Measurements from ENCODE around the gene BTBD9. TPM values are rescaled to one million over a fixed set of nuclear protein-coding genes. Genes with fewer than 3 reads are reported as not detected.

Gene BTBD9
- total and polyA plus RNA-seq, 2 donors (not counting 1 experiment from before 2014, with no cell fraction given), result 4.1 to 48.9 TPM

GRCh38 chr6:38579010-38579628 lies 60.6 kb downstream of the BTBD9 start:
- Mint-ChIP-seq H3K27ac (no peak overlapping the region), H3K4me3 (no peak overlapping the region), H3K4me1 (no peaks in the 10 kb centered on the region), H3K9me3 (ENCODE audit: insufficient read depth) (peaks cover 2% of the 10 kb centered on the region), H3K27me3 (no peaks in the 10 kb centered on the region)
- ChIA-PET POLR2A (no interaction called here), CTCF (interaction anchor here (0.6 kb wide), 1 partner anchor 9 kb away, joined by 3 read pairs; no protein-coding TSS in a partner anchor)
- Histone ChIP-seq H3K27me3 (replicated peaks in 1 of 4; ENCODE audit: control extremely low read depth in 1 of 4, control insufficient read depth in 3 of 4, insufficient read depth in 4 of 4, low read length in 3 of 4) (no peaks in the 10 kb centered on the region), H3K36me3 (replicated peaks in 1 of 2; ENCODE audit: control extremely low read depth in 1 of 2, control insufficient read depth in 1 of 2, extremely low read depth in 1 of 2, insufficient read depth in 2 of 2, low read length in 1 of 2) (peaks cover 15 to 23% of the 10 kb centered on the region in 2 experiments), H3K4me2 (replicated peaks; ENCODE audit: low read depth, low read length, poor library complexity, severe bottlenecking) (no peak overlapping the region), H3K4me1 (ENCODE audit: control insufficient read depth in 2 of 2, insufficient read depth in 2 of 2, low read length in 2 of 2) (no peaks in the 10 kb centered on the region), H3K27ac (ENCODE audit: low read length in 2 of 2) (no peak overlapping the region), H4K20me1 (ENCODE audit: control insufficient read depth, insufficient read depth, low read length, poor library complexity, severe bottlenecking) (no peaks in the 10 kb centered on the region), H3K9ac (ENCODE audit: low read length) (no peak overlapping the region), H3K79me2 (ENCODE audit: control insufficient read depth, insufficient read depth, low read length) (no peaks in the 10 kb centered on the region), H3K9me3 (ENCODE audit: control extremely low read depth in 1 of 3, control insufficient read depth in 2 of 3, insufficient read depth in 1 of 3, low read length in 2 of 3) (no peaks in the 10 kb centered on the region), H2AFZ (ENCODE audit: insufficient read depth, low read depth, low read length, poor library complexity, severe bottlenecking) (no peak overlapping the region), H3K4me3 (ENCODE audit: control extremely low read depth in 1 of 5, extremely low read depth in 1 of 5, insufficient read depth in 1 of 5, low read depth in 2 of 5, low read length in 4 of 5) (no peak overlapping the region)
- DNase-seq (no peak), ATAC-seq (ENCODE audit: low read depth) (no peak)
- intact Hi-C loops (cut with micrococcal nuclease), result no loop called here
- TF ChIP-seq CTCF (IDR thresholded peaks at IDR 0.05) (no peak), EZH2 (IDR thresholded peaks at IDR 0.05; ENCODE audit: borderline replicate concordance, insufficient read depth, low read depth, low read length, poor library complexity, severe bottlenecking) (no peak)

DNA sequence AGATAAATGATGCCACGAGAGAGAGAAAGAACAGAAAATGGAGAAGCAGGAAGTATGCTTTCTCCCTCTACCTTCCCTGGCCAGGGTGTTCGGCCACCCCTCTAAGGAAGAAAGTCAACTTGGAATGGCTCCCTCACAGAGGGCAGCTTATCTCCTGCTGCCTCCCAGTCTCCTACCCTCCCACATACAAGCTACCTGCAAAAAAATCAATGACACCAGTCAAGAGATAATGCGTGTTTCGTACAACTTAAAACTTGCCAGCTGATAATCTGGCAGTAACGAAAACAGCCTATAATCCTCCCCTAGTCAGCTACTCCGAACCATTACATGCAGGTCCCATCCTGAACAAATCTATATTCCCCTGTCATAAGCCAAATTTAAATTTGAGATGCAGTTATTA lies 61.7 kb downstream of the BTBD9 start:
- intact Hi-C loops (cut with micrococcal nuclease), result no loop called here
- Histone ChIP-seq H3K4me3 (ENCODE audit: control extremely low read depth in 1 of 5, extremely low read depth in 1 of 5, insufficient read depth in 1 of 5, low read depth in 2 of 5, low read length in 4 of 5) (no peak overlapping the region), H3K79me2 (ENCODE audit: control insufficient read depth, insufficient read depth, low read length) (no peaks in the 10 kb centered on the region), H3K4me2 (replicated peaks; ENCODE audit: low read depth, low read length, poor library complexity, severe bottlenecking) (no peak overlapping the region), H2AFZ (ENCODE audit: insufficient read depth, low read depth, low read length, poor library complexity, severe bottlenecking) (no peak overlapping the region), H3K36me3 (replicated peaks in 1 of 2; ENCODE audit: control extremely low read depth in 1 of 2, control insufficient read depth in 1 of 2, extremely low read depth in 1 of 2, insufficient read depth in 2 of 2, low read length in 1 of 2) (peaks cover 15 to 23% of the 10 kb centered on the region in 2 experiments), H3K27ac (ENCODE audit: low read length in 2 of 2) (no peak overlapping the region), H3K4me1 (ENCODE audit: control insufficient read depth in 2 of 2, insufficient read depth in 2 of 2, low read length in 2 of 2) (peaks cover 0 to under 1% of the 10 kb centered on the region in 2 donors), H3K27me3 (replicated peaks in 1 of 4; ENCODE audit: control extremely low read depth in 1 of 4, control insufficient read depth in 3 of 4, insufficient read depth in 4 of 4, low read length in 3 of 4) (no peaks in the 10 kb centered on the region), H4K20me1 (ENCODE audit: control insufficient read depth, insufficient read depth, low read length, poor library complexity, severe bottlenecking) (no peaks in the 10 kb centered on the region), H3K9ac (ENCODE audit: low read length) (no peak overlapping the region), H3K9me3 (ENCODE audit: control extremely low read depth in 1 of 3, control insufficient read depth in 2 of 3, insufficient read depth in 1 of 3, low read length in 2 of 3) (no peaks in the 10 kb centered on the region)
- Mint-ChIP-seq H3K27ac (no peak overlapping the region), H3K27me3 (no peaks in the 10 kb centered on the region), H3K9me3 (ENCODE audit: insufficient read depth) (peaks cover 2% of the 10 kb centered on the region), H3K4me3 (no peak overlapping the region), H3K4me1 (peaks cover 5% of the 10 kb centered on the region)
- CTCF ChIA-PET, result interaction anchor here (0.5 kb wide), 1 partner anchor 8 kb away, joined by 3 read pairs; no protein-coding TSS in a partner anchor
- TF ChIP-seq CTCF (IDR thresholded peaks at IDR 0.05) (no peak), EZH2 (IDR thresholded peaks at IDR 0.05; ENCODE audit: borderline replicate concordance, insufficient read depth, low read depth, low read length, poor library complexity, severe bottlenecking) (no peak)
- DNase-seq (no peak), ATAC-seq (ENCODE audit: low read depth) (no peak)
- 82% methylated on average over 3 of the region's 6 CpGs for WGBS (ENCODE audit: insufficient coverage)
- POLR2A ChIA-PET, result no interaction called here

Measured in B cell (primary cell).